Measurements from ENCODE around the gene C19orf38. TPM values are rescaled to one million over a fixed set of nuclear protein-coding genes. Genes with fewer than 3 reads are reported as not detected.
"Not testable (repeated sequence)": the region's sequence is repeated elsewhere in the genome, so short reads cannot be mapped to it uniquely, and the experiment has no call there.

C19orf38 gene
- total RNA-seq, 4 donors from 2014 or later: 0.97 to 3.6 (median 1.1) TPM; not detected in 1

DNA sequence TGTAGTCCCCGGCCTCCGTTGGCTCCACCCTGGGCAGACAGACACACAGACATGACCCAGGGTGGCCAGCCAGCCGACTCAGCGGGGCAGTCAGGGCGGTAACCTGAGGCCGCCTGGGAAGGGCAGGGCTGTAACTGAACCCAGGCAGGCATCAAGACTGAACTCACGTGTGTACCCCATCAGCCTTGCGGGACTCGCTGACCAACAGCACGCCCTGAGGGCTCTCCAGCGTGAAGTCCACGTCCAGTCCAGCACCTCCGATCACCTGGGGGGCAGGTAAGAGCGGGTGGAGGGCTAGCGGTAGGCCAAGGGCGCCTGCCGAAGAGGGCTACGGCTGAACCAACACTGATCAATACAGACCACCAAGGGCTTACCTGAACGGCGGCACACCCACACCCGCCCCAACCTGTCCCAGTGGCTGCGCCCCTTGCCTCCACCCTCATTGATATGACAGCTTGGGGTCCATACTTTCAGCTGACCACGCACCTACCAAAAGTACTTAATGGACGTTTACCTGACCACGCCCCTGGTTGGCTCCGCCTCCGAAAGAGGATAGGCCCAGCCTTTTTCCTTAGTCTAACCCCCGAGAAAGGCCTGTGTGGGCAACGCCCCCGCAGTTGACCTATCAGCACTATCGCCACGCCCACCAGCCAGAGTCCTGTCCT is 13.0 kb upstream of the C19orf38 start:
- Histone ChIP-seq H3K36me3 (peaks cover 12 to 40% (median 36%) of the 10 kb centered on the region in 4 donors), H3K27ac (replicated peaks in 1 of 4) (peak overlapping the region; percentile 94 to 99 (median 96)), H3K27me3 (no peaks in the 10 kb centered on the region), H3K4me1 (peaks cover 7 to 19% (median 16%) of the 10 kb centered on the region in 4 donors), H3K9me3 (peaks cover 0 to 6% (median 3%) of the 10 kb centered on the region in 4 donors), H3K4me3 (peak overlapping the region; percentile 65 to 80 (median 71))
- no peak for DNase-seq (ENCODE audit: extremely low spot score)
- TF ChIP-seq POLR2AphosphoS5 (IDR thresholded peaks at IDR 0.05) (no peak), CTCF (IDR thresholded peaks at IDR 0.05) (no peak), EP300 (IDR thresholded peaks at IDR 0.05) (no peak), POLR2A (IDR thresholded peaks at IDR 0.05; ENCODE audit: low read depth) (no peak)
- WGBS: 28% methylated on average over 13 of the region's 32 CpGs
- intact Hi-C loops (cut with DNase I): no loop called here

GRCh38 chr19:10835754-10836478 is 12.3 kb upstream of the C19orf38 start, which contains the start of gene TMED1:
TMED1 (minus strand) TSS chr19:10836212; CDS start chr19:10836191, 21 bp downstream.
- Histone ChIP-seq H3K4me3 (peak within 1 kb of the TSS; percentile 65 to 80 (median 71)), H3K9me3 (peaks cover 0 to 6% (median 3%) of the 10 kb centered on the region in 4 donors), H3K4me1 (peaks cover 7 to 19% (median 16%) of the 10 kb centered on the region in 4 donors), H3K36me3 (peaks cover 12 to 33% (median 29%) of the 10 kb centered on the region in 4 donors), H3K27me3 (no peaks in the 10 kb centered on the region), H3K27ac (replicated peaks in 1 of 4) (peak within 1 kb of the TSS; percentile 94 to 99 (median 96))
- WGBS: under 1% methylated on average over 34 of the region's 50 CpGs
- DNase-seq (ENCODE audit: extremely low spot score): peak; percentile 100
- intact Hi-C loops (cut with DNase I): no loop called here
- TF ChIP-seq EP300 (IDR thresholded peaks at IDR 0.05) (no peak), POLR2A (IDR thresholded peaks at IDR 0.05; ENCODE audit: low read depth) (no peak), POLR2AphosphoS5 (IDR thresholded peaks at IDR 0.05) (peak in 1 of 2 donors; percentile 72), CTCF (IDR thresholded peaks at IDR 0.05) (peak; percentile 22 to 58 (median 44))

DNA sequence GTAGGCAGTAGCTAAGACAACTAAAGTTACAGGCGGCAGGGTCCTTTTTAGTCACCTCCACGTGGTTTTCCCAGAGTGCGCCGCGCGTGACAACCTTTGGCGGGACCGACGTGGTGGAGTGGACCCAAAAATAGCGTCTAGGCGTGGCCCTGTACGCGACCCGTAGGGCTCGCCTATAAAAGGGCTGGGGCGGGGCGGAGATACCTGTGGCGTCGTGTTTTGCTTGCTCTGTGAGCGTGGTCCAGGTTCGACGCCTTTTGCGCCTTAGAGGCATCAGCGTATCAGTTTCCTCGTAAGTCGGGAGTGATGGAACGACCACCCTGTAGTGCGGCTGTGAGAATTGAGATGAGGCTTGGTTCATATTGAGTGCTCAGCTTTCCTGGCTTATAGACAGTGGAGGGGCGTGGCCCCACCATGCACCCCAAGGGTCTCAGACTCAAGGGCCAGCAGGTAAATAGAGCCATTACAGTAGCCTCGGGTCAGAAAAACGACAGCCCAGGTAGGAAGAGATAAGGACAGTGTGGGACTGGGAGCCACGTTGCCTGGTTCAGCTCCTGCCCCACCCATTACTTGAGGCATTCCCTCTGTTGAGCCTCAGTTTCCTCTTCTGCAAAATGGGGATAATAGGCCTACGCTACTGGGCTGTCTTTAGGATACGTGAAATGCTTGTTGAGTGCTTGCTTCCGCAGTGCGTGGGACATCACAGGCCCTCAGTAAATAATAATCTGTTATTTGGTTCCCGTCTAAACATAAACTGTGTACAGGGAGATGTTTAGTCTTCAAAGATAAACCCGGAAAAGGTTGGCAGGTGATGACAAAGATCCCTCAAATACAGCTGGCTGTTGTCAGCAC is 11.5 kb upstream of the C19orf38 start:
- H3K4me1 ChIP-seq: peaks cover 7 to 19% (median 16%) of the 10 kb centered on the region in 4 donors
- no peaks in the 10 kb centered on the region for H3K27me3 ChIP-seq
- 38% methylated on average over 38 of the region's 38 CpGs for WGBS
- H3K36me3 ChIP-seq: peaks cover 12 to 25% (median 21%) of the 10 kb centered on the region in 4 donors
- TF ChIP-seq POLR2A (IDR thresholded peaks at IDR 0.05; ENCODE audit: low read depth) (peak; percentile 15), CTCF (IDR thresholded peaks at IDR 0.05) (no peak), EP300 (IDR thresholded peaks at IDR 0.05) (no peak), POLR2AphosphoS5 (IDR thresholded peaks at IDR 0.05) (peak in 1 of 2 donors; percentile 84)
- peak overlapping the region; percentile 94 to 99 (median 96) for H3K27ac ChIP-seq (replicated peaks in 1 of 4)
- DNase-seq (ENCODE audit: extremely low spot score): peak; percentile 95
- peaks cover 0 to 6% (median 3%) of the 10 kb centered on the region in 4 donors for H3K9me3 ChIP-seq
- peak overlapping the region; percentile 65 to 80 (median 71) for H3K4me3 ChIP-seq
- intact Hi-C loops (cut with DNase I): no loop called here

- H3K9me3 ChIP-seq; intact Hi-C loops (cut with DNase I); H3K27me3 ChIP-seq; H3K4me3 ChIP-seq; H3K27ac ChIP-seq (replicated peaks in 1 of 4); DNase-seq (ENCODE audit: extremely low spot score): not testable (repeated sequence)
- peaks cover 4 to 16% (median 12%) of the 10 kb centered on the region in 4 donors for H3K36me3 ChIP-seq
- H3K4me1 ChIP-seq: peaks cover 7 to 19% (median 16%) of the 10 kb centered on the region in 4 donors
- 93% methylated on average over 7 of the region's 7 CpGs for WGBS
Observed at GRCh38 chr19:10837649-10838048, 10.6 kb upstream of the C19orf38 start.

Data from esophagus muscularis mucosa (tissue), 4 donors.